SK-N-SH treated with all-trans-retinoic acid at 6 μM for 48 hours (cell line): Measurements from ENCODE around the gene GAGE10.

Experiments
- ARNTL ChIP-seq: fragments of 450-650 bp; formaldehyde crosslinking; IDR thresholded peaks from 2 replicates; pipeline ENCODE4 v1.5.0; 2020; ENCODE audit warnings: low read depth, mild to moderate bottlenecking, moderate library complexity, borderline replicate concordance
- BACH2 ChIP-seq: fragments of 250-450 bp; sonication (Bioruptor Pico); IDR thresholded peaks from 2 replicates; pipeline ENCODE4 v1.9.0; 2021; ENCODE audit warnings: mild to moderate bottlenecking, borderline replicate concordance
- CSDC2 ChIP-seq: fragments of 250-450 bp; sonication (Bioruptor Pico); IDR thresholded peaks from 2 replicates; pipeline ENCODE4 v1.5.0; 2020; ENCODE audit warnings: mild to moderate bottlenecking, moderate library complexity
- ESRRG ChIP-seq: fragments of 250-450 bp; sonication (Bioruptor Pico); IDR thresholded peaks from 2 replicates; pipeline ENCODE4 v1.6.1; 2021; ENCODE audit warnings: mild to moderate bottlenecking
- OSR1 ChIP-seq: fragments of 250-450 bp; sonication (Bioruptor Pico); IDR thresholded peaks from 2 replicates; pipeline ENCODE4 v1.8.0; 2022; ENCODE audit warnings: moderate library complexity, mild to moderate bottlenecking, inconsistent platforms
- TOX ChIP-seq: fragments of 250-450 bp; sonication (Bioruptor Pico); IDR thresholded peaks from 2 replicates; pipeline ENCODE4 v1.8.0; 2021; ENCODE audit warnings: mild to moderate bottlenecking, moderate library complexity, borderline replicate concordance
- TF ChIP-seq, protein P1 (sequence below): fragments of 250-450 bp; sonication (Bioruptor Pico); IDR thresholded peaks from 2 replicates; pipeline ENCODE4 v1.8.0; 2020; ENCODE audit warnings: mild to moderate bottlenecking, moderate library complexity, borderline replicate concordance

DNA sequence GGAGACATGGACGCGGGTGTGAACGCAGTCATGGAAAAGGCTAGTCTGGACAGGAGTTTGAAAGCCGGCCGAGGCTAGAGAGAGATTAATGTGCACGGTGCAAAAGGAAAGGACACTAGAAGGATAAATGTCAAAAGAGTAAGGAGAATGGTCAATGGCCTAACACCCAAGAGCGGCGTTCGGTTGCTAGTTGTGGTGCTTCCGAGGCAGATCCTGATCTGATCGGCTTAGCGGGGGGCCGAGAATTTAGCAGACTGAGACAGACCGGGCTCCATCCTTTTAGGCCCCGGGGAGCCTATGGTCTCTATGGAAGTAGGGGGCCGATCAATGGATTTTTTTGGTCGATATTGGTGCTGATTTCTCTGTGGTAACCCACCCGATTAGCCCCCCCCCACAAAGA lies 6.9 kb downstream of the GAGE10 start:
- TF ChIP-seq TOX (no peak), CSDC2 (CRISPR knock-in tag) (no peak), BACH2 (CRISPR knock-in tag) (no peak), OSR1 (CRISPR knock-in tag) (no peak), ARNTL (CRISPR knock-in tag) (no peak), ESRRG (CRISPR knock-in tag) (no peak)
- TF ChIP-seq, protein P1, sequence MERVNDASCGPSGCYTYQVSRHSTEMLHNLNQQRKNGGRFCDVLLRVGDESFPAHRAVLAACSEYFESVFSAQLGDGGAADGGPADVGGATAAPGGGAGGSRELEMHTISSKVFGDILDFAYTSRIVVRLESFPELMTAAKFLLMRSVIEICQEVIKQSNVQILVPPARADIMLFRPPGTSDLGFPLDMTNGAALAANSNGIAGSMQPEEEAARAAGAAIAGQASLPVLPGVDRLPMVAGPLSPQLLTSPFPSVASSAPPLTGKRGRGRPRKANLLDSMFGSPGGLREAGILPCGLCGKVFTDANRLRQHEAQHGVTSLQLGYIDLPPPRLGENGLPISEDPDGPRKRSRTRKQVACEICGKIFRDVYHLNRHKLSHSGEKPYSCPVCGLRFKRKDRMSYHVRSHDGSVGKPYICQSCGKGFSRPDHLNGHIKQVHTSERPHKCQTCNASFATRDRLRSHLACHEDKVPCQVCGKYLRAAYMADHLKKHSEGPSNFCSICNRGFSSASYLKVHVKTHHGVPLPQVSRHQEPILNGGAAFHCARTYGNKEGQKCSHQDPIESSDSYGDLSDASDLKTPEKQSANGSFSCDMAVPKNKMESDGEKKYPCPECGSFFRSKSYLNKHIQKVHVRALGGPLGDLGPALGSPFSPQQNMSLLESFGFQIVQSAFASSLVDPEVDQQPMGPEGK (CRISPR knock-in tag), result no peak
